Measurements from ENCODE around the gene PTOV1. TPM values are rescaled to one million over a fixed set of nuclear protein-coding genes. Genes with fewer than 3 reads are reported as not detected.
A peak's percentile ranks its signal among the peaks of the same experiment; 100 is the strongest.

PTOV1 gene
- total RNA-seq, 1 experiment from 2014 or later, result 296 TPM

GRCh38 chr19:49854378-49855263, 3.7 kb downstream of the PTOV1 start:
- ChIA-PET CTCF (interaction anchor here (0.6 to 1.8 kb wide), 3 partner anchors 11 to 460 kb away, joined by 3 to 5 read pairs (median 5); no protein-coding TSS in a partner anchor), POLR2A (no interaction called here)
- no peak for ATAC-seq
- H3K36me3 Mint-ChIP-seq, result peaks cover 28% of the 10 kb centered on the region
- no peak for DNase-seq (ENCODE audit: low spot score)
- H3K27me3 Mint-ChIP-seq (ENCODE audit: low read depth), result peaks cover 3% of the 10 kb centered on the region; the same call in 1 of the 2 replicates
- H3K9me3 Mint-ChIP-seq, result no peaks in the 10 kb centered on the region
- TF ChIP-seq PRRX2 (CRISPR knock-in tag; IDR thresholded peaks at IDR 0.05), result 0 out of 2 replicates have a peak, but pooled peaks have one; percentile 20
- TF ChIP-seq ATF2 (CRISPR knock-in tag; IDR thresholded peaks at IDR 0.05; ENCODE audit: borderline replicate concordance, low read depth), result no peak
- no peak overlapping the region for H3K4me3 Mint-ChIP-seq
- no peak overlapping the region for H3K27ac Mint-ChIP-seq
- H3K4me1 Mint-ChIP-seq, result peaks cover 18% of the 10 kb centered on the region

DNA sequence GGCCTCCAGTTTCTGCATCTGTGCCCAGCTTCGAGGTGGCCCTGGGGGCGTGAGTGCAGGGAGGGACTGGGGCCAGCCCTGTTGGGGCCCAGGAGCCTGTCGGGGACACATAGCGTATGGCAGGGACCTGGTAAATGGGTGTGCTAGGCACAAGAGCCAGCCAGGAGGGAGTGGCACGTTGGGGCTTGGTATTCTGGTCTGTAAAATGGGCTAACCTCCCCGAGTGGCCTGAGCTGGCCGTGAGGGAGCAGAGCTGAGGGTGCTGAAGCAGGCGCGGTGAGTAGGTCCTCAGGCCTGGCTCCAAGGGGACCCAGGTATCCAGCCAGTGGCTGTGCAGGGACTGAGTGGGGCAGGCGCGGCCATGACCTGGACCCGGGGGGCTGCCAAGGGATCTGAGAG, 4.3 kb downstream of the PTOV1 start:
- H3K4me1 Mint-ChIP-seq, result peaks cover 15% of the 10 kb centered on the region
- no peaks in the 10 kb centered on the region for H3K9me3 Mint-ChIP-seq
- POLR2A ChIA-PET, result no interaction called here
- no peak for TF ChIP-seq SMAD3 (CRISPR knock-in tag; IDR thresholded peaks at IDR 0.05; ENCODE audit: borderline replicate concordance)
- no peak for TF ChIP-seq SMAD4 (CRISPR knock-in tag; IDR thresholded peaks at IDR 0.05)
- TF ChIP-seq, protein P1, sequence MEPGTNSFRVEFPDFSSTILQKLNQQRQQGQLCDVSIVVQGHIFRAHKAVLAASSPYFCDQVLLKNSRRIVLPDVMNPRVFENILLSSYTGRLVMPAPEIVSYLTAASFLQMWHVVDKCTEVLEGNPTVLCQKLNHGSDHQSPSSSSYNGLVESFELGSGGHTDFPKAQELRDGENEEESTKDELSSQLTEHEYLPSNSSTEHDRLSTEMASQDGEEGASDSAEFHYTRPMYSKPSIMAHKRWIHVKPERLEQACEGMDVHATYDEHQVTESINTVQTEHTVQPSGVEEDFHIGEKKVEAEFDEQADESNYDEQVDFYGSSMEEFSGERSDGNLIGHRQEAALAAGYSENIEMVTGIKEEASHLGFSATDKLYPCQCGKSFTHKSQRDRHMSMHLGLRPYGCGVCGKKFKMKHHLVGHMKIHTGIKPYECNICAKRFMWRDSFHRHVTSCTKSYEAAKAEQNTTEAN (CRISPR knock-in tag; IDR thresholded peaks at IDR 0.05), result no peak
- no peak for TF ChIP-seq MLX (CRISPR knock-in tag; IDR thresholded peaks at IDR 0.05)
- TF ChIP-seq, protein P2, sequence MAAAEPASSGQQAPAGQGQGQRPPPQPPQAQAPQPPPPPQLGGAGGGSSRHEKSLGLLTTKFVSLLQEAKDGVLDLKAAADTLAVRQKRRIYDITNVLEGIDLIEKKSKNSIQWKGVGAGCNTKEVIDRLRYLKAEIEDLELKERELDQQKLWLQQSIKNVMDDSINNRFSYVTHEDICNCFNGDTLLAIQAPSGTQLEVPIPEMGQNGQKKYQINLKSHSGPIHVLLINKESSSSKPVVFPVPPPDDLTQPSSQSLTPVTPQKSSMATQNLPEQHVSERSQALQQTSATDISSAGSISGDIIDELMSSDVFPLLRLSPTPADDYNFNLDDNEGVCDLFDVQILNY (CRISPR knock-in tag; IDR thresholded peaks at IDR 0.05), result no peak
- TF ChIP-seq ATF6 (CRISPR knock-in tag; IDR thresholded peaks at IDR 0.05), result no peak
- TF ChIP-seq HMGA2 (CRISPR knock-in tag; IDR thresholded peaks at IDR 0.05), result no peak
- no peak for TF ChIP-seq ATF1 (CRISPR knock-in tag; IDR thresholded peaks at IDR 0.05)
- TF ChIP-seq FOXP4 (CRISPR knock-in tag; IDR thresholded peaks at IDR 0.05), result no peak
- TF ChIP-seq ATF2 (CRISPR knock-in tag; IDR thresholded peaks at IDR 0.05; ENCODE audit: borderline replicate concordance, low read depth), result no peak
- TF ChIP-seq, protein P3, sequence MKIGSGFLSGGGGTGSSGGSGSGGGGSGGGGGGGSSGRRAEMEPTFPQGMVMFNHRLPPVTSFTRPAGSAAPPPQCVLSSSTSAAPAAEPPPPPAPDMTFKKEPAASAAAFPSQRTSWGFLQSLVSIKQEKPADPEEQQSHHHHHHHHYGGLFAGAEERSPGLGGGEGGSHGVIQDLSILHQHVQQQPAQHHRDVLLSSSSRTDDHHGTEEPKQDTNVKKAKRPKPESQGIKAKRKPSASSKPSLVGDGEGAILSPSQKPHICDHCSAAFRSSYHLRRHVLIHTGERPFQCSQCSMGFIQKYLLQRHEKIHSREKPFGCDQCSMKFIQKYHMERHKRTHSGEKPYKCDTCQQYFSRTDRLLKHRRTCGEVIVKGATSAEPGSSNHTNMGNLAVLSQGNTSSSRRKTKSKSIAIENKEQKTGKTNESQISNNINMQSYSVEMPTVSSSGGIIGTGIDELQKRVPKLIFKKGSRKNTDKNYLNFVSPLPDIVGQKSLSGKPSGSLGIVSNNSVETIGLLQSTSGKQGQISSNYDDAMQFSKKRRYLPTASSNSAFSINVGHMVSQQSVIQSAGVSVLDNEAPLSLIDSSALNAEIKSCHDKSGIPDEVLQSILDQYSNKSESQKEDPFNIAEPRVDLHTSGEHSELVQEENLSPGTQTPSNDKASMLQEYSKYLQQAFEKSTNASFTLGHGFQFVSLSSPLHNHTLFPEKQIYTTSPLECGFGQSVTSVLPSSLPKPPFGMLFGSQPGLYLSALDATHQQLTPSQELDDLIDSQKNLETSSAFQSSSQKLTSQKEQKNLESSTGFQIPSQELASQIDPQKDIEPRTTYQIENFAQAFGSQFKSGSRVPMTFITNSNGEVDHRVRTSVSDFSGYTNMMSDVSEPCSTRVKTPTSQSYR (CRISPR knock-in tag; IDR thresholded peaks at IDR 0.05), result no peak
- no peak for TF ChIP-seq ZNF121 (CRISPR knock-in tag; IDR thresholded peaks at IDR 0.05)
- no peak for TF ChIP-seq FOXP1 (CRISPR knock-in tag; IDR thresholded peaks at IDR 0.05; ENCODE audit: borderline replicate concordance)
- no peak for TF ChIP-seq TEAD1 (CRISPR knock-in tag; IDR thresholded peaks at IDR 0.05)
- no peak for TF ChIP-seq ZNF671 (CRISPR knock-in tag; IDR thresholded peaks at IDR 0.05)
- peaks cover 23% of the 10 kb centered on the region for H3K36me3 Mint-ChIP-seq
- H3K27ac Mint-ChIP-seq, result peak overlapping the region; percentile 57; the same call in 1 of the 2 replicates
- H3K27me3 Mint-ChIP-seq (ENCODE audit: low read depth), result peaks cover 3% of the 10 kb centered on the region; the same call in 1 of the 2 replicates
- CTCF ChIA-PET, result no interaction called here
- H3K4me3 Mint-ChIP-seq, result no peak overlapping the region
- ATAC-seq, result no peak
- DNase-seq (ENCODE audit: low spot score), result no peak

All from WTC11 (cell line).